GM12873 (cell line): ENCODE data around the gene TAS1R1.

ENCODE experiments used
- CTCF ChIP-seq: IDR thresholded peaks from 2 replicates; pipeline ENCODE4 v1.5.1; 2012; ENCODE audit warnings: low read depth, mild to moderate bottlenecking, moderate library complexity, low read length, control low read depth; ENCODE audit not compliant: insufficient read depth; ENCODE audit errors: missing control alignments

TAS1R1 gene

GRCh38 chr1:6603915-6604558 is 48.9 kb downstream of the TAS1R1 start:
- no peak for TF ChIP-seq CTCF

GRCh38 chr1:6612641-6613360 is 57.7 kb downstream of the TAS1R1 start:
- TF ChIP-seq CTCF: no peak

GRCh38 chr1:6613361-6614018 is 58.4 kb downstream of the TAS1R1 start, which contains the start of gene PHF13:
TSS of gene PHF13 (plus strand) at chr1:6613731. CDS start at chr1:6614067, 336 bp downstream.
- TF ChIP-seq CTCF: no peak

- TF ChIP-seq CTCF: no peak
Observed at GRCh38 chr1:6614019-6614928, 59.2 kb downstream of the TAS1R1 start.

- TF ChIP-seq CTCF: no peak
Observed at GRCh38 chr1:6614929-6615785, 60.0 kb downstream of the TAS1R1 start.

GRCh38 chr1:6619045-6619444 is 63.9 kb downstream of the TAS1R1 start:
- TF ChIP-seq CTCF: no peak
